Body of pancreas (tissue), 4 donors: ENCODE results near the gene TPRA1.
A peak's percentile ranks its signal among the peaks of the same experiment; 100 is the strongest.

ENCODE experiments used
- POLR2A ChIP-seq, 3 donors: fragments of 450-650 bp; IDR thresholded peaks; one replicate each; pipeline ENCODE4 v1.6.1; 2016; ENCODE audit warnings: antibody characterized with exemption in 3 of 3, mild to moderate bottlenecking in 2 of 3
- TF ChIP-seq, protein P1 (sequence below), 7 experiments: fragments of 450-650 bp in 4 of 7; fragments of 200-600 bp in 3 of 7; sonication (generic) in 3 of 7; IDR thresholded peaks; one replicate each; pipeline ENCODE4 v1.5.1; 2016 to 2019; ENCODE audit warnings: antibody characterized with exemption in 7 of 7

DNA sequence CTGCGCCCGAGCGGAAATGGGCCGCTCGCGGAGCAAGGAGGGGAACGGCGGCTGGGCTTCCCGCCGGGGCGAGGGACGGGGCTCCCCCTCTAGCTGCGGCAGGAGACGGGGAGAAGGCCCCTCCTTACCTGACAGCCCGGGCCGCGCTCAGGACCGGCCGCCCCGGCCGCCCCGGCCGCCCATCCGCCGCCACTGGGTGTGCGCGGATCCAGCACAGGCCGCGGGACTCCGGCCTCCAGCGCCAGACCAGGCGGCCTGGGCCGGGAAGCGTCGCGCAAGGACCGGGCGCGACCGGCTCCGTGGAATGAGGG lies 296 bp downstream of the TPRA1 start:
- TF ChIP-seq, protein P1, sequence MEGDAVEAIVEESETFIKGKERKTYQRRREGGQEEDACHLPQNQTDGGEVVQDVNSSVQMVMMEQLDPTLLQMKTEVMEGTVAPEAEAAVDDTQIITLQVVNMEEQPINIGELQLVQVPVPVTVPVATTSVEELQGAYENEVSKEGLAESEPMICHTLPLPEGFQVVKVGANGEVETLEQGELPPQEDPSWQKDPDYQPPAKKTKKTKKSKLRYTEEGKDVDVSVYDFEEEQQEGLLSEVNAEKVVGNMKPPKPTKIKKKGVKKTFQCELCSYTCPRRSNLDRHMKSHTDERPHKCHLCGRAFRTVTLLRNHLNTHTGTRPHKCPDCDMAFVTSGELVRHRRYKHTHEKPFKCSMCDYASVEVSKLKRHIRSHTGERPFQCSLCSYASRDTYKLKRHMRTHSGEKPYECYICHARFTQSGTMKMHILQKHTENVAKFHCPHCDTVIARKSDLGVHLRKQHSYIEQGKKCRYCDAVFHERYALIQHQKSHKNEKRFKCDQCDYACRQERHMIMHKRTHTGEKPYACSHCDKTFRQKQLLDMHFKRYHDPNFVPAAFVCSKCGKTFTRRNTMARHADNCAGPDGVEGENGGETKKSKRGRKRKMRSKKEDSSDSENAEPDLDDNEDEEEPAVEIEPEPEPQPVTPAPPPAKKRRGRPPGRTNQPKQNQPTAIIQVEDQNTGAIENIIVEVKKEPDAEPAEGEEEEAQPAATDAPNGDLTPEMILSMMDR (IDR thresholded peaks at IDR 0.05), result no peak
- peak; percentile 54 to 56 (median 55) for TF ChIP-seq POLR2A (IDR thresholded peaks at IDR 0.05)
